Suppressor macrophage treated with lipopolysaccharide for 4 hours (primary cell): ENCODE data around the gene HMGB2.

Experiments
- DNase-seq: peaks from one replicate; pipeline ENCODE4 v3.0.0-alpha.2; 2020

The HMGB2 gene

DNA sequence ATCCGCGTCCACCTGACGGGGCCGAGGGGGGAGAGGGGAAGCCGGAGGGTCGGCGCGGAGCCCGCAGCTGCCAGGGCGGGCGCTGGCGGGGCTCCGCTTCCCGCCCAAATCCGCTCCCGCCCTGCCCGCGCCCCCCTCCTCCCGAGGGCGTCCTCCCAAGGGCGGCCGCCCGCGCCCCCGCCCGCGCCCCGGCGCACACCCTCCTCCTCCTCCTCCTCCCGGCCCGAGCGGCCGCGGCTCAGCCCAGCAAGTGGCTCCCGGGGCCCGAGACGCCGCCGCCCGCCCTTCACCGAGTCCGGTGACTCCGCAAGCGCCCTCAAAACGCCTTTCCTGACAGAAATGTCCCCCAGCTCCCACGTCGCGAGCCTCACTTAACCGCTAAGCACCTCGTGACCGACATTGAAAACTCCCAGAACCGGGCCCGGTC is 487 bp downstream of the HMGB2 start:
- peak; percentile 59 for DNase-seq

- DNase-seq: peak; percentile 9
These were observed 1.0 kb downstream of the HMGB2 start for GRCh38 chr4:173332963-173333657.

DNA sequence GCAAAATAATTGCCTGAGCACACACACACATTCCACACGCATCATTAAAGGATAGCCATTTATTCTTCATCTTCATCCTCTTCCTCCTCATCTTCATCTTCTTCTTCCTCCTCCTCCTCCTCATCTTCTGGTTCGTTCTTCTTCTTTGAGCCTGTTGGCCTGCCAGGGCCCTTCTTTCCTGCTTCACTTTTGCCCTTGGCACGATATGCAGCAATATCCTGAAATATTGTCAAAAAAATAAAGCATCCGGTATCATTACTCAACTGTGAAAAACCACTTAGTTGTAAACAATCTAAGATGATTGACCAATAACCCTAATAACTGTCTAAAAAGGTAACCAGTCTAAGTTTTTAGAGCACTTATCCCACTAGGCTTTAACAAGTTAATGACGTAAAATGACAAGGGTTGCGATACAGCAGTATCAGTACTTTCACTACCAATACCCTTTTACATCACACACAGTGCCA is 2.1 kb downstream of the HMGB2 start:
- DNase-seq: peak; percentile 15

GRCh38 chr4:173330590-173330989 is 3.6 kb downstream of the HMGB2 start:
- DNase-seq: no peak

GRCh38 chr4:173328236-173328901 is 5.8 kb downstream of the HMGB2 start:
- no peak for DNase-seq

- no peak for DNase-seq
These were observed 9.0 kb downstream of the HMGB2 start for GRCh38 chr4:173325007-173325736.

GRCh38 chr4:173319696-173320095 is 14.5 kb downstream of the HMGB2 start:
- DNase-seq: peak; percentile 69

DNA sequence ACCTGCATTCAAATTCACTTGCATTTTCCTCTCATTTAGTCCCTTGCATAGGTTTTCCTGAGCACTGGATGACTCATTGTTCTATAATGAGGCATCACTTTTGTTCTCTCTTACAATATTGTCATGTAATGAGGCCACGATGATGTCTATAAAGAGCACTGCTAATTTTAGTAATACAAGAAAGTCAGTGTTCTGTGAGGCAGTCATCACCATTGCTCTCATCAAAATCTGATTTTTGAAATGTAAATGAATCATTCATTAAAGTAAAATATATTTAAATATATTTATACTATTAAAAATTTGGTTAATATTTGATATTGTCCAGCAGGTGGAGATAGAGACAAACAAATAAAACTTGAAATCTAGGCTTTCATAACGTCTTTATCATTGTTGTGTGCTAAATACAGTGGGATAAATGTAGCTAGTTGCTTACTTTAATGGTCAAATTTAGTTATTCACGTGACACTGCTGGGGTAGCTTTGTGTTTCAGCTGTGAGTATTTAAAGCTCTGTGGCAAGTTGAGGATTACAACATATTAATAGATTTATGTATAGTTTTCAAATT is 15.4 kb downstream of the HMGB2 start:
- DNase-seq: peak; percentile 59

DNA sequence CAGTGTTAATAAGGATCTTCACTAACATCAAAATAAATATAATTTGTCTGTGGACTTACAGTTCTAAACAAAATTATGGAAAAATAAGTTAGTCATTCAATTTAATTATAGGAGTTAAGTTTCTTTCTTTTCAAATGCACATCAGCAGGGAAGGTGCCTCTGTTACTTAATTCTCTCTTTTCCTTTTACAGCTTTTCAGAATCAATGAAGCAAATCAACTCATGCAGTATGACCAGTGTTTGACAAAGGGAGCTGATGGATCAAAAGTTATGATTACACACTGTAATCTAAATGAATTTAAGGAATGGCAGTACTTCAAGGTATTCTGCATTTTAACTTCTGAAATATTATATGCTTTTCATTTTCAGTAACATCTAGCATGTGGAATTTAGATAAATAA is 15.9 kb downstream of the HMGB2 start:
- no peak for DNase-seq

- no peak for DNase-seq
These were observed 17.2 kb downstream of the HMGB2 start for GRCh38 chr4:173317004-173317403.

DNA sequence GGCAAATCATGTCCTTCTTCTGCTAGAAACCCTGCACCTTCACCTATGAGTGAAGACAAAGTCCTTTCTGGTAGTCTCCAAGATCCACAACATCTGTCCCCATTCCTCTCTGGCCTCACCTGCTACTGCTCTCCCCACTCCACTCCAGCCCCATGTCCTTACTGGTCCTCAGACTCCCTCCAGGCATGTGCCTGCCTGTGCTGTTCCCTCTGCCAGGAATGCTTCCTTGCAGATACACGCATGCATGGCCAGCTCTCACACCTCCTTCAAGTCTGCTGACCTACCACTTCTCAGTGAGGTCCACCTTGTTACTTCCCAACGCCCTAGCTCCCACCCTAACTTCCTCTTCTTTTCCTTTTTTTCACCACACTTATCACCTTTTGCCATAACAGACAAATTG is 18.1 kb downstream of the HMGB2 start:
- DNase-seq: no peak

DNA sequence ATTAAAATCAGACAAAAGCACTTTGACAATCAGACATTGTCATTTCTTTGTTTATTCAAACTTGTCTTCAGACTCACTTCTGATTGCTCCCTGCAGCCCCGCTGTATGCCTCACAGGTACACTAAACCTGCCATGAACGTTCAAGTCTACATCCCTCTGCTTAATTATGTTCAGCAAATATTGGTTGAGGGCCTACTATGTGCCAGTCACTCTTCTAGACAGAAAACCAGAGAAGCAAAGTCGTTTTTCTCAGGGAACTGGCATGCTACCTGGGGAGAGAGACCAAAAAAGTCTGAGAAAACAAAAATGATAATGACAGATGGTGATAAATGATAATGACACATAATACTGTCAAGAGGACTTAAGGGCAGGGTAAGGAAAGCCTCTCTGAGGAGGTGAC is 19.4 kb downstream of the HMGB2 start:
- no peak for DNase-seq

- no peak for DNase-seq
These were observed 22.8 kb downstream of the HMGB2 start for GRCh38 chr4:173311368-173311767.

DNA sequence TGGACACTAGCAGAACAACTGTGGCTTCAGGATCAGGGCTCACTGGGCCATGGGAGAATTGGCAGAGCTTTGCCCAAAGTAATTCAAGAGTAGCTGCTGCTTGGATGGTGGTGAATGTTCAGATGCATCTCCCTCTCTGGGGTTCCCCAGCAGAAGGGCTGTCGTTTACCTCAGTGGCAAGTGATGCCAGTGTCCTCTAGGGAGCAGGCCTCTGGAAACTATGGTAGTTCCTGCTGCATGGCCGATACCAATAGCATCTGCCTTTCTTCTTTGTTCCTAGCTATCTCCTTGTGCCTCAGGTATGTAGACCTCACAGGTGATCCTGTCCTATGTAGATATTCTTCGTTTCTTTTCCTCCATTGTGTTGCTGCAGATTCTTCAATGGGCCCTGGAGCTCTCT is 26.4 kb downstream of the HMGB2 start:
- DNase-seq: no peak

DNA sequence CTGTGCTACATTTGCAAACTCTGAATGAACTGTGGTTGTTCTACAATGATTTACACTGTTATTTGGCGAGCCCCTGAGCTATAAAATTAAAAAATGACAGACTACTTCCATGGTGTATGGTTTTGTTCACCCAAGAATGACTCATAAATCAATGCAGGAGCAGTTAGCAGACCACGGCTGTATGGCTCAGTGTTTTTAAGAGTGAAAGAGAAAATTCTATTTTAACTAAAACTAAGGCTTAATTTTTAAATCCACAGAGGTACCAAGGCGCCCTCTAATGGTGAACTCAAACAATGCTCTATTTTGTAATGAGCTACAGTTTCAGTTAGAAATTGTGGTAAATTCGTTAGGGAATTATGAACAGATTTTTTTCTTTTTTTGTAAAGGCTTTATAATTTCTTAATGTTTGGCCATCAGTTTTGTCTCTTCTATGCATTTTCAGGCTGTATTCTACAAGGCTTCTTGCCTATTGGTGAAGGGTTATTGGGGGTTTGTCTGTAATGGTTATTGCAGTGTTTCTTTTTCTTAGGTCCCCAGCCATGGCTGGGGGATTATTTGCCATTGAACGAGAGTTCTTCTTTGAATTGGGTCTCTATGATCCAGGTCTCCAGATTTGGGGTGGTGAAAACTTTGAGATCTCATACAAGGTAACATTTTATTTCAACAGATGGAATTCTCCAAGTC is 32.5 kb downstream of the HMGB2 start:
- DNase-seq: peak; percentile 61

GRCh38 chr4:173294444-173294843 is 39.7 kb downstream of the HMGB2 start:
- no peak for DNase-seq

- DNase-seq: no peak
These were observed 40.5 kb downstream of the HMGB2 start for GRCh38 chr4:173293663-173294062.

DNA sequence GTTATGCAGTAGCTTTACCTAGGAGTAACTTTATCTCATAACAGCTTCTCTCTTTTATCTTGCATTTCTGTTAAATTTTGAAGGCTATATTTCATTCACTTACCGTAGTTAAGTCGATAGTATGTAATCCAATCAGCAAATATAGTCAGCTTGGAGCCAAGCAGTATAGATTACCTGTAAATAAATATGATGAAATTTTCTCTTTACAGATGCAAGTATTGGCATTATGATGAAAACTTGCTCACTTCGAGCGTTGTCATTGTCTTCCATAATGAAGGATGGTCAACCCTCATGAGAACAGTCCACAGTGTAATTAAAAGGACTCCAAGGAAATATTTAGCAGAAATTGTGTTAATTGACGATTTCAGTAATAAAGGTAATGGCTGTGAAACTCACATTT is 42.3 kb downstream of the HMGB2 start:
- no peak for DNase-seq

DNA sequence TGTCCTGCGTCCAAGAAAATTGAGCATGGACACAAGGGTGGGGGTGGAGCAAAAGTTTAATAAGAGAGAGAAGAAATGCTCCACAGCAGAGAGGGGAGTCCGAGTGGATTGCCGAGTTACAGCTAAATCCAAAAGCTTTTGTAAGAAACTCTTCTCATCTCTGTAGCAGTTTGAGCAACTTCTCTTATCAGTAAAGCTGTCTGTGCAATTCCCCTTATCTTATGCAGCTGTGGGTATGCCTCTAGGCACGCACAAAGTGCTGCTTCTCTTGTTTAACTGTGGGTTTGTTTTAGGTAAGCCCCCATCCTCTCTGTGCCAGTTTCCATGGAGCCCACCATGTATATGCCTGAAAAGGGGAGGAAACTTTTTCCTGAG is 44.8 kb downstream of the HMGB2 start:
- DNase-seq: no peak

DNA sequence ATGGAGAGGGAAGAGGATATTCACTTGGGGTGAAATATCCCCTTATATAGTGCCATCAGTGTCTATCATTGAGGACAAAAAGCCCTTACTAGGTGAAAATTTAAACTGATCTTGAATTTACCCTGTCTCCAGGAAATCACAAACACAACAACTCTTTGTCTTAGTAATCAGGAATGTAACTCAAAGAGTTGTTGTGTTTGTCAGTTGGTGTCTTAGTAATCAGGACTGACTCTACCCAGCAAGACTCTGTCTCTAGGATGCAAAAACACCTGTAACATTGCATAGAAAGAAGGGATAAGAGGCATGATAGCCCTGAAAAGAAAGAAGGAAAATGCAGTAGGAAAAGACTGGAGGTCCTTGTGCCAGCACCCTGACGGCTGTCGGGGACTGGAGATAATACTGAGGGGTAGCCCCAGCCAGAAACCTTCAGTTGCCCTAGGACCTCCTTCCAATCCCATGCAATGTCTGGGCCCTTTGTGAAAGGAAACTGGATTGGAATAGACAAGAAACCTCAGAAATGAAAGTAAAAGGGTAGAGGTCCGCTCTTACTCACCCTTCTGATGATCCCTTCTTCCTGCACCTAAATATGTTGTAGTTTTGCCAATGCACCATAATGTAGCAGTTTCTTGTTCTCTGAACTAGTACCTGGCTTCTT is 45.3 kb downstream of the HMGB2 start:
- DNase-seq: peak; percentile 26

DNA sequence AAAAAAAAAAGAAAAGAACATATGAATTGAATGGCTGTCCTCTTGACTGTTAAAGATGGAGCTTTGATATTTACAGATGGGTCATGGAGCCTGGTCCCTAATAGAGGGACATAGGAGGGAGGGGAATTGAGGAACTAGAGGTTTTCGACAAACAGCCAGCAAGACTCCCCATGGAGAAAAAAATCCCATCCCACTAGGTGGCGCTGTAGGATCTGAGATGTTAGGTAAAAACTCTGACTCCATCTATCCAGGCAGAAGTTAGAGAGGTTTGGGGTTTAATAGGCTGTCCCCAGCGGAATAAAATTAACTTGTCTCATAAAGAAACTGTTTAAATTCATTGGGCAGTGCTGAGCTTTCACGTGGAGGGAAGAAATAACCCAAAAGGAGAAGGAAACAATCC is 45.9 kb downstream of the HMGB2 start:
- DNase-seq: peak; percentile 83

DNA sequence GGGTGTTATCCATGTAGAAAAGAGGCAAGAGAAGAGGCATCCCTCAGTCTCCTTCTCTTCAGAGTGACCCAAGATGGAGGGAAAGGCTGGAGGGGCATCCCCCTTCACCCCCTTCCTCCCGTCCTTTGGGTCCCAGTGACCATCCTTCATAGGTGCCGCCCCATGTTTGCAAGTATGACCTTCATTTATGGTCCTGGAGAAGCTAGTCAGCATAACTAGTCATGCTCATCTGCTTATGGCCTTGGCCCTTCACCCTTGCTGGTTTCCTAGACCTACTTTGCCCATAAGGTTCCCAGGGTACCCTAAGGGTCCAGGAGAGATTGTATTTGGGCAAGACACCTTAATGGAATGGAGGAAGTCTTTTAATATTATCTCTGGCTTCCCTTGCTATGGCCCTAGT is 46.7 kb downstream of the HMGB2 start:
- no peak for DNase-seq

- DNase-seq: no peak
These were observed 49.7 kb downstream of the HMGB2 start for GRCh38 chr4:173284463-173284862.
